Measurements from ENCODE around the gene VSTM2B. TPM values are rescaled to one million over a fixed set of nuclear protein-coding genes. Genes with fewer than 3 reads are reported as not detected.

VSTM2B gene
- polyA plus RNA-seq, 3 donors, result not detected

DNA sequence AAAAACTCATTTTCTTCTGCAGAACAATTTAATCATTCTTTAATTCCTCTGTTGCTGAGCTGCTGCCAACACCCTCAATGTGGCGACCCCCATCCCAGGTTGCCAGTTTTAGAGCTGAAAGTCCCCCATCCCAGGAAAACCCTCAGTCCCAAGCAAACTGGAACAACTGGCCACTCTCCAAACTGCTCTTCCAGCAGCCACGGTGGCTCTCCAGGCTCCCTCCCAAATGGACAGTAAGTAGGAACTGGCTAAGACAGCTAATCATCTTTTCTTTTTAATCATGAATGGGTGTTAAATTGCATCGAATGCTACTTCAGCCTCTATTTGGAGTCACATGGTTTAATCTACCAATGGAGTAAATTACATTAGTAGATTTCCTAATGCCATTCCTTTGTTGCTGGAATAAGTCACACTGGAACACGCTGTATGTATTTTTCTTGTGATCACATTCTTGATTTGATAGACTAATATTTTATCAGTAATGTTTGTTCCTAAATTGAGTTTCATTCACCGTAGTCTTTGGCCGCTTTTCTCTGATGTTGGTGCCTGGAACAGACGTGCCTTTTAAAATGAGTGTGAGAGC, 33.7 kb upstream of the VSTM2B start:
- 24 to 35% (median 27%) methylated on average over 7 of the region's 7 CpGs for WGBS, 3 donors
- no peak overlapping the region for H3K27ac ChIP-seq (ENCODE audit: low read depth, low read length)

DNA sequence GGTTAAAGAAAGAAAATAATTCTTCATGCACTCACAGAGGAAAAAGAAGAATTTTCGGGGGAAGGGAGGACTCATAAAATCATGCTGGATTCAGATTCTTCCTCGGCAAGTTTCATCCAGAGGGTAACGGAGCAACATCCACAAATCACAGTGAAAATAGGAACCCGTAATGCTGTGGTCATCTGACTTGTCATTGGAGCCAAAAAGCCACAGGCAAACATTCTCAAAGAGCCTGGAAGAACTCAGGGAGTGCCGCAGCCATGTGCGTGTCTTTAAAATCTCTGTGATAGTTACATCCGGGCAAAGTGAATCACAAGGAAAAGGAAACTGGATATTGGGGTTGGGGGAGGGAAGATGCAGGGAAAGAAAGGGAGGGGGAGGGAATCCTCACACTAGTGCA, 33.0 kb upstream of the VSTM2B start:
- H3K27ac ChIP-seq (ENCODE audit: low read depth, low read length), result no peak overlapping the region
- WGBS, 3 donors, result 7 to 9% (median 8%) methylated on average over 7 of the region's 7 CpGs

DNA sequence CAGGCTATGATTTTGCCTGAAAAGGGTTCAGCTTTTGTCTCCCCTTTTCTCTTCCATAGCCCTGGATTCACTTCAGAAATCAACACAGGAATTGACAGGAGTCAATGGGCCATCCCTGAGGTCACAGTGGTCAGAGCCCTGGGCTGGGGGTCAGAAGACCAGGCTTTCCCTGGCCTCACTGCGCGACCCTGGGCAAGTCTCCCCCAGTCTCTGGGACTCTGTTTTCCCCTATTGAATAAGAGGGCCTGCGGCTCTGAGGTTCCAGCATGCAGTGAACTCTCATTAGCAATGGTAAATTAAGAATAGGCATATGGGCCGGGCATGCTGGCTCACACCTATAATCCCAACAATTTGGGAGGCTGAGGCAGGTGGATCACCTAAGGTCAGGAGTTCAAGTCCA, 30.7 kb upstream of the VSTM2B start:
- WGBS, 3 donors, result 91 to 97% (median 92%) methylated on average over 4 of the region's 4 CpGs
- no peak overlapping the region for H3K27ac ChIP-seq (ENCODE audit: low read depth, low read length)

DNA sequence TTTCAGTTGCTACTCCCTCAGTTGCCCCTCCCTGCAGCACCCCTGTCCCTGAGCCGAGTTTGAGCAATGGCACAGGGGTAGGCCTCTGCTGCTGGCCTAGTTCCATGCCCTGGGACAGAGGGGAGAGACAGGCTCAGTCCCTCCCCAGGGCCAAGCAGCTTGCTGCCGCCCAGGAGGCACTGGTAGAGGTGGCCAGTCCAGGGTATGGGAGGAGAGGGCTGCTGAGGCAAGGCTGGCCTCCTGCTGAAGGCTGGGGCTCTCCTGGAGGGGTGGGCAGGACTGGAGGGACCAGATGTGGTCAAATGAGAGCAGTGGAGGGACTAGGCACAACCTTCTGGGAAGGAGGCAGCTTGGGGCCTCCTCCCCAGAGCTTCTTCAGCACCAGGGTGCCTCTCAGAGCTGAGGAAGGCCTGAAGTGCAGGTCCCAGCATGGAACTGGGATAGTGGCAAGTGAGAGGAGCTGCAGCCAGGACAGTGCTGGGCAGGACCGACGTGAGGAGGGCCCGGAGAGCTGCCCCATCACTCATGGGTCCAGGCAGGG, 29.8 kb upstream of the VSTM2B start:
- no peak overlapping the region for H3K27ac ChIP-seq (ENCODE audit: low read depth, low read length)
- 67 to 70% (median 69%) methylated on average over 2 to 5 of the region's 5 CpGs for WGBS, 3 donors

DNA sequence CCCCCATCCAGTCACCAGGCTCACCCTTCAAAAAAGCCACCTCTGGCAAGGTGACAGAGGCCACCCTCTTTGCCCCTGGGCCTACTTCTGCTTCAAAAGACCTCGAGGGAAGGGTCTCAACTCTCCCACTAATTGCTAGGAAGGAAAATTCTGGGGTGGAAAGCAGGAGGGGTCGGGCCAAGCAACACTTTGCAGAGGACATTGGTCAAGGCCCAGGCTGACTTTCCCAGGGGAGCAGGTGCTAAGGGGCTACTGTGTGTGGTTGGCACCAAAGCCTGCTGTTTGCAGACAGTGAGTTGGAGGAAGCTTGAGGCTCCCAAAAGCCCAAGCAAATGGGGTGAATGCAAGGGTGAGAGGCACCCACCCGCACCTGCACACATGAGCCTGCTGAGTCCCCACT, 28.6 kb upstream of the VSTM2B start:
- 62 to 70% (median 67%) methylated on average over 3 of the region's 3 CpGs for WGBS, 3 donors
- no peak overlapping the region for H3K27ac ChIP-seq (ENCODE audit: low read depth, low read length)

DNA sequence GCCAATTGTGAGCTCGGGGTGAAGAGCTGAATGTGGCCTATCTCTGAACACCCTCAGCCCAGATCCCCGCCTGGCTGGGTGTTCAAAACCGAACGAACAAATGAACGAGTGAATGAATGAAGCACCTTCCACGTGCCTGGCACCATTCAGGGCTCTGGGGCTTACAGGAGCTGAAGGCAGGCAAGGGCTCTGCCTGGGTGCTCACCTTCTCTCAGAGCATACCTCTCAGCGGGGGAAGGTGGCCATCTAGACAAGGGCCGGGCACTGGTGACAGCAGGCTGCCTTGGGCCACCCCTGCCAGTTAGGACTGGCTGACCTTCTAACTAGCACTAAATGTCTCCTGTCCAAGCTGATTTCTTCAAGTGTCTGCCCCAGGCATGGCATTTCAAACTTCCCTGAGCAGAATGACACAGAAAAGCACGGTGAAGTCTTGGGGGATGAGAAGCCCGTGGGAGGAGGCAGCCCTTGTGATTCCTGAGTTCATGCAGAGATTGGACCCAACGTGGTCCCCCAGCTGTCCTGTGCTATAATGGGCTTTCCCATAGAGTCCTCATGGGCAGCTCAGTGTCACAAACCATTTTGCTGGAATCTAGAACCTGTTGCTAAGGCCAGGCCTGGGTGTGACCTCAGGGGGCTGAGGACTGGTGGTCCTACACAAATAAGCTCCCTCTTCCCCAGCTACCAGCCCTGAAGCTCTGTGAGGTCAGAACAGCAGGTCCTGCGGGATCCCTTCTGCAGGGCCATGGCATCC, 27.9 kb upstream of the VSTM2B start:
- 80 to 81% (median 81%) methylated on average over 12 of the region's 12 CpGs for WGBS, 3 donors
- no peak overlapping the region for H3K27ac ChIP-seq (ENCODE audit: low read depth, low read length)

DNA sequence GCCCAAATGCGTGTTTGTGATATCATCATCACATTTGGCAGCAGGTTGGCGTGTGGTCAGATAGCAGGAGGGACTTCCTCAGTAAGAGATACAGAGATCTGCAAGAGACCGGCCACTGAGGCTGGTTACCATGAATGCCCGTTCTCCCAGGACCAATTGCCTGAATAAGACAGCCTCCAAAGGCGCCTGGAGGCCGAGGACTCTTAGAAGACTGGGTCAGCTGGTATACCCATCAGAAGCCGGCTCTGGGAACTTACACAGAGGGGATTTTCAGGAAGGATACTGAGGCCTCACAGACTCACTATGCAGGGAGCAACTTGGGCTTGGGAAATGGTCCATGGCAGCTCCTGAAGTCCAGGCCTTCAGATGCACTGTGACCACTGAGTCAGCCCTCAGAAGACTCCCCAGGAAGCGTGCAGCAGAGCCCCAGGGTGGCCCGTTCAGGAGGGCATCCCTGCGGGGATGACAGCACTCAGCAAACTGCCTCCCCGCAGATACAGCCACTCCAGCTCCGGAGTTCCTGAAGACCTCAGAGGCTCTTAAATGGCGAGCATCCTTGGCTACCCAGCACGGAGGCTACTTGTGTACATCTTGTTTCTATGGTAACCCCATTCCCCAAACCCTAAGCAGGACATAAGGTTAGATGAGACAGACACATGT, 26.4 kb upstream of the VSTM2B start:
- no peak overlapping the region for H3K27ac ChIP-seq (ENCODE audit: low read depth, low read length)
- WGBS, 3 donors, result 75 to 79% (median 76%) methylated on average over 14 of the region's 14 CpGs

DNA sequence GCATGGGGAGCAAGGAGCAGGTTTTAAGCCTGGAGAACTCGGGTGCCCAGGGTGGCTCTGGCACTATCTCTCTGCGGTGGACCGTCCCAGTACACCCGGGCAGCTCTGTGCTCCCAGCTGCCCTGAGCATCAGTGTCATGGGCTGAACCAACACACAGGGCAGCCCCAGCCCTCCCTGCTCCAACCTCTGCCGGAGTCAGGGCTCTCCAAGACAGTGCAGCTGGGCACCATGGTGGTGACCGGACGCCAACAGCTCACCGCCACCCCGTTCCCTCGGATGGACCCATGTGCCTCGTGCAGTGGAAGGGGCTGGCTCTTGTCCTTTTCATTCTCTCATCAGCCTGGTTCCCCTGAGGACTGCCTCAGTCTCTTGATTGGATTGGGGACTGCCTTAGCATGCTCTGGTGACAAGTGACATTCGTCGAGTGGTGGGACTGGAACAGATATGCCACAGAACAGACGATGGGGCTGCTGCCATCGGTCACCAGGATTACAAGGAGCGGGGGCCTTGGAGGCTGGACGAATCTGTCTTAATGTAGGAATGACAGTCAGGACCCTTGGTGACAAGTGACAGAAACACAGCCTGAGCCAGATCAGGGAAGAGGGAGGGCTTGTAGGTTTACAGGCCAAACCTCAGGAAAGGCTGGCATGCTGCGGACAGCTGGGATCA, 25.7 kb upstream of the VSTM2B start:
- WGBS, 3 donors, result 80 to 84% (median 81%) methylated on average over 17 to 18 of the region's 18 CpGs
- H3K27ac ChIP-seq (ENCODE audit: low read depth, low read length), result no peak overlapping the region

DNA sequence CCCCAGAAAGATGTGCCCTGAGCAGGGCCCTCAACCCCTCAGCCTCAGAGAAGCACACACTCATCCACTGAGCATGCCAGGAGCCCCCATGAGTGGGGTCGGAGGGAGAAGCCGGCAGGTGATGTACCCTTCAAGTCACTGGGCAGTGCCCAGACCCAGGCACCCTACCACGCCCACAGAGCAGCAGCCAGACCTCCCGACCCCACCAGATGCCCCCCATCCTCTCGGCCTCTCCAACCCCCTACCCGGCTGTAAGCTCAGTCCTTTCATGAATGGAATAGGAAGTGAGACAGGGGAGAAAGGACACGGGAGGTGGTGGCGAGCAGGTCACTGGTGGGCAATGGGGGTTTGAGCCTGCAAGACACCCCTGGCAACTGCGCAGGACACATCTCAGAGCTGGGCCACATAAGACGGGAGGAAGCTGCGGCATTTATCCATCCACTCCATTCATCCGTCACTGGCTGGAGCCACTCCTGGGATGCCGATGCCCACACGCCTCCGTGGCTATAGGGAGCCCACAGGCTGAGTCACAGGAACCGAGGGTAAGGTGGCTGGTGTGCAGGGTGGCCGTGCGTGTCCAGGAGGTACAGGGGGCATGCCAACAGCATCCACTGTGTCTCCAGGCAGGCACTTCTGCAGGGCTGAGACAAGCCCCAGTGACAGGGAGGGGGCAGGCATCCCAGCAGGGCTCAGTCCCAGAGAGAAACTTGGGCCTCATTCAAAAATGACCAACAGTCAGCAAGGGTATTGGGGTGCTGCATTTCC, 23.8 kb upstream of the VSTM2B start:
- 76 to 87% (median 85%) methylated on average over 18 of the region's 18 CpGs for WGBS, 3 donors
- no peak overlapping the region for H3K27ac ChIP-seq (ENCODE audit: low read depth, low read length)

DNA sequence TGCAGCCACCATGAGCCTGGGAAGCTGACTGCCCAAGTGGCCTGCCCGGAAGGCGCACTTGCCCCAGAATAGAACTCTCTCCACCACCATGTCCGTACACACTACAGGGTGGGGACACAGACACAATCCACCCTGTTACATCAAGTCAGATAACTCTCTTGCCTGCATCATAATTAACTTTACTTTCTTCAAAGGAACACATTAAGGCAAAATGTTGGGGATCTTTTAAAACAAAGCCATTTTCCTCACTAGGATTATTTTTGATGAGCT, 23.3 kb upstream of the VSTM2B start:
- H3K27ac ChIP-seq (ENCODE audit: low read depth, low read length), result no peak overlapping the region
- 83 to 91% (median 89%) methylated on average over 3 of the region's 3 CpGs for WGBS, 3 donors

DNA sequence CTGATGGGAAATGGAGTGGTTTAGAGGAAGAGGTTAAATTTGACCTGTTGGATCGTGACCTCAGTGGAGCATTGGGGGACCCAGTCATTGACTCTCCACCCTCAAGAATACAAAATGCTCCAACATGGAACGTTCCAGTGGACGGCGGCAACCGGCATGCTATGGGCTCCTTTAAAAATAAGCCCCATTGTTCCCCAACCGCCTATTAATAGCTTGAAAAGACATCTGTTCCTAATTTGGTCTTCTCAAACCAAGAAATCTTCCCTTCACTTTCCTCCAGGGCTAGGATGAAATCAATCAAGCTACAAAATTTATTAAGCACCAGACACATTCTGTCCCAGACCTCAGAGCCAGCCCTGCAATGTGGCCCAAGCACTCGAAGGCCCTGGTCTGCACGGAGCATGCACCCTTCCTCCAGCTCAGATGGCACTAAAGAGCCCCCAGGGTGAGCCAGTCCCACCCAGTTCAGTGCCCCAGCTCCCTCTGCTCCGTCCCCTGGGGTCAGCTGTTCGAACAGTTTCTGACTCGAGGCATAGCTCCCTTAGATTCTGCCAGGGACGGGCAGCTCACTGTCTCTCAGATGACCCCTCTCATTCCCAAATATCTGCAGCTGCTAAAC, 22.5 kb upstream of the VSTM2B start:
- 51 to 70% (median 69%) methylated on average over 12 of the region's 12 CpGs for WGBS, 3 donors
- H3K27ac ChIP-seq (ENCODE audit: low read depth, low read length), result no peak overlapping the region

DNA sequence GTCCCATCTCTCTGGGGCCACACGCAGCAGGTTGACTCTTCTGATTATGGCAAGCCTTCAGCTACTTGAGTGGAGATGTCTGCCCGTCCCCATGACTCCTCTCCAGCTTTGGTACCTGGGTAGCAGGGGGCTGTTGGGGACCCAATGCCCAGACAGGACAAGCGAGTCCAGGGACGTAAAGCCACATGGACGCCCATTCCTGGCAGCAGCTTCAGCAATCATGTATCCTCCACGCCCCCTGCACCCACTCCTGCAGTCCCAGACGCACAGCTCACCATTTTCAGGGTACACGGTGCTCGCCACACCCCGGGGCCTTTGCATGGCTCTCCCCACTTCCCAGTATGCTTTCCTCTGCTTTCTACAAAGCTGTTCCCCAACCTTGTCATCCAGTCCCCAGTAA, 22.0 kb upstream of the VSTM2B start:
- WGBS, 3 donors, result 80 to 84% (median 83%) methylated on average over 10 of the region's 10 CpGs
- H3K27ac ChIP-seq (ENCODE audit: low read depth, low read length), result no peak overlapping the region

DNA sequence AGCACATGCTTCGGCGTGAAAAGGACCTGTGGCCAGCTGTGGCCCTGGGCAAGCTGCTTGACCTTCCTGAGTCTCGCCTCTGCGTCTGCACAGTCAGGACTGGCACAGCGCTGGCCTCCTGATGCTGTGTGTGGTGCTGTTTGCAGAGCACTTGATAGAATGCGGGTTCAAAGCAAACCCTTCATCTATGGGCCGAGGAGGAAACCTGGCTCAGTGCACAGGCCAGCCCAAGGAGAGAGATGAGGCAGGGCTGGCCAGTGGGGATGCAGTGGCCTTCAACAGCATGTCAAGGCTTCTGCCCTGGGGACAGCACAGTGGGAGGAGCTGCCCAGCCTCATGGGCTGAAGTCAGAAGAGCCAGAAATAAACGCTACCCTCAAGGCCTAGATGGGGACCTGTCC, 21.3 kb upstream of the VSTM2B start:
- no peak overlapping the region for H3K27ac ChIP-seq (ENCODE audit: low read depth, low read length)
- 76 to 88% (median 86%) methylated on average over 8 of the region's 8 CpGs for WGBS, 3 donors

DNA sequence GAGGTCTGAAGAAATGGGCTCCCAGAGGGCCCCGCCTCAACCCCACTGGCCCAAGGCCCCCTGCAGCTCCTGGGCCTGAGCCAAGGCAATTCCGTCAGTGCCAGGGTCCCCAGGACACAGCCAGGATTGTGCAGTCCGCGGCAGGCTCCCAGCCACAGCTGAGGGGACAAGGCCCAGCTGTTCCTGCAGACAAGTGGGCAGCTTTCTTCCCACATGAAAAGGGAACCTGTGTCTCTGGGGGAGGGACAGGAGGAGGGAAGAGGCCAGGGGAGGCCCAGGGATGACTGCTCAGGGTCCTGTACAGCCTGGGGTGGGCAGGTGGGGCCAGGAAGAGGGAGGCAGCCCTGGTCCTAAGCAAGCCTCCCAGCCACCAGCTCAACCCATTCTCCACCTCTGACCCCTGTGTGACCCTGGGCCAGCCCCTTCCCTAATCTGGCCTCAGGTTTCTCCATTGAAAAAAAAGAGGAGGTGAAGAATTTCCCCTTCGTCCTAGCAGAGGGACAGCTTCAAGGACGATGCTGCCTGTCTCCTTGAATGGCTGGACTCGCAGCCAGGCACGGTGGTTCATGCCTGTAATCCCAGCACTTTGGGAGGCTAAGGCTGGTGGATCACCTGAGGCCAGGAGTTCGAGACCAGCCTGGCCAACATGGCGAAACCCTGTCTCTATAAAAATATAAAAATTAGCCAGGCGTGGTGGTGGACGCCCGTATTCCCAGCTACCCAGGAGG, 20.5 kb upstream of the VSTM2B start:
- H3K27ac ChIP-seq (ENCODE audit: low read depth, low read length), result no peak overlapping the region
- WGBS, 3 donors, result 66 to 82% (median 81%) methylated on average over 13 of the region's 13 CpGs

DNA sequence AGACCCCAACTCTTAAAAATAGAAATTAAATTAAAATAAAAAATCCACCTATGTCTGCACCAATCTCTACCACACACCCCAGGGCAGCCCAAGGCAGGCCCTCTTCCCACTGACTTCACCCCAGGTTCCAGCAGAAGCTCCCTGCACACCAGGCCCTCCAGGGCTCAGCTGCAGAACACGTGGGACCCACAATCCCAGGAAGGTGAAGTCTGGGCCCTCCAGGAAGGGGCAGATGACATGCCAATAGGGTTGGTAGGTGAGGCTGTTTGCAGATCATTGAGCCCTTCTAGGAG, 19.2 kb upstream of the VSTM2B start:
- 67 to 81% (median 73%) methylated on average over 1 of the region's 1 CpG for WGBS, 3 donors
- H3K27ac ChIP-seq (ENCODE audit: low read depth, low read length), result no peak overlapping the region

DNA sequence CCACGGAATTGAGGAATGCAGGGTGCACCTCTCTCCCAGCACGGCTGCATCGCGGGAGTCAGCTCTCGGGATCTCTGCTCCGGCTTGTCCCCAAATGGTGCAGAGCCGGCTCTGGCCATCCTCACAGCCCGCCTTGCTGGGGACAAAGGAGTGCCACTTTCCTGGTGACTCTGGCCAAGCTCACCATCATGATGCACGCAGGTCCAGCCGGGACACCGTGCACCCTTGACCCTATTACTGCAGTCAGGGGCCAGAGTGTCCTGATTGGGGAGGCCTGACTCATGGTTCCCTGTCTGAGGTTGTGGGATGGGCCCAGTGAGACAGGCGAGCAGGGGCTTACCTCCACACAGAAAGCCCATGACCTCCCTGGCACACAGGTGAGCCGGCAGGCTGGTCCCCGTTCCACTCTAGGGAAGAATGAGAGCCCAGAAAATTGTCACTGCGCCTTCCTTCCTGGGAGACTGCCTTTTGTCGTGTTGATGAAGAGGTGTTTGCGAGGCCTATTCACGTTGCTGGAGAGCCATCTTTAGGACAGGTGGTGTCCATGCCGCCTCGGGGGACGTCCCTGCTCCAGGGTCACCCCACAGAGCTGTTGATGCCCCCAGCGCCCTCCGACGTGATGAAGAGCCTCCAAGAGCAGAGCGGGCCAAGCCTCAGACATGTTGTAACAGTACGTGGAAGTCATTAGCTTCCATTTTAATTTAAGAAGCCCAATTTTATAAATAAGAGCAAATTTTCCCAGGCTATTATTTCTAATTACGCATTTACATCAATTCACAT, 18.5 kb upstream of the VSTM2B start:
- 79 to 83% (median 83%) methylated on average over 27 of the region's 27 CpGs for WGBS, 3 donors
- no peak overlapping the region for H3K27ac ChIP-seq (ENCODE audit: low read depth, low read length)

DNA sequence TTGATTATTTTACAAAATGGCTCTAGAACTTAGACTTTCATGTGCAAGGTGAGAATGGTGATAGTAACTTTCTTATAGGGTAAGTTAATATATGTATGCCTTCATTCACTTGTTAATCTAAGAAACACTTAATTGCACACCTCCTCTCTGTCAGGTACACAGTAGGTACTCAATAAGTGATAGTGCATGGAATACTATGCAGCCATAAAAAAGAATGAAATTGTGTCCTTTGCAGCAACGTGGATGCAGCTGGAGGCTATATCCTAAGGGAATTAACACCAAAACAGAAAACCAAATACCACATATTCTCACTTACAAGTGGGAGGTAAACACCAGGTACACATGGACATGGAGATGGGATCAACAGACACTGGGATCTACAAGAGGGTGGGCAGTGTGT, 17.6 kb upstream of the VSTM2B start:
- 67 to 82% (median 77%) methylated on average over 1 of the region's 1 CpG for WGBS, 3 donors
- H3K27ac ChIP-seq (ENCODE audit: low read depth, low read length), result no peak overlapping the region
